GM21786 (cell line): Measurements from ENCODE around the gene PARVA.
"Not testable (repeated sequence)": the region's sequence is repeated elsewhere in the genome, so short reads cannot be mapped to it uniquely, and the experiment has no call there.

ENCODE experiments used
- ATAC-seq: cut with Tn5 transposase; IDR thresholded peaks from one replicate; pipeline ENCODE4 v1.9.1; 2021; ENCODE audit not compliant: unreplicated experiment

The PARVA gene

DNA sequence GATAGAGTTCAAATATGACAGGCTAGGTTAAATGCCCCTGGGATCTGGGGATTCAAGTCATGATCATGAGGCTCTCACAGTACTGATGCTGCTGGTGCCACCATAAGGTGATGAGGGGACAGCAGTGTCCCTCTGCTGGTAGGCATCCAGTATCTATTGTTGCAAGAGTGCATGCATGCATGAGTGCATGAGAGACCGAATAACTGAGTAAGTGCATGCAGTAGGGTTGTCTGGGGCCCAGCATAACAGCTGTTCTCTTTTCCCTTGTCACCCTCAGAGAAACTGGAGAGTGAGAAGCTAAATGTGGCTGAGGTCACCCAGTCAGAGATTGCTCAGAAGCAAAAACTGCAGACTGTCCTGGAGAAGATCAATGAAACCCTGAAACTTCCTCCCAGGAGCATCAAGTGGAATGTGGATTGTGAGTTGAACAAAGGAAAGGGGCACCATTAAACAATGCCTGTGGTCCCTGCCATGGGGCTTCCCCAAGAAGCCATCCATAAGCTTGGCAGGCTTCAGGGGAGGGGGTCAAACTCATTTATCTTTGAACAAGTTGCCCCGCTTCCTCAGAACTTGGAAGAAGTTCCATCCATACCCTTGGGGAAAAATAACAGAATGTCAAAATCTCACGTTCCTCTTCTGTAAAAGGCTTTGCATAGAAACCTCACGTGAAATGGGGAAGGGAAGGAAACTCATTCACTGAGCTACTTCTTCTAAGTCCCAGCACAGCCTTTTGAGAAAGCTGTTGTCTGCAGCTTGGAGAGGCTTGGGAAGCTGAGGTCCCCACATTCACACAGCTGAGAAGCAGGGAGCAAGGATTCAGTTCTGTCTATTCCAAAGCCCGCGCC is 119.0 kb downstream of the PARVA start:
- ATAC-seq: no peak

DNA sequence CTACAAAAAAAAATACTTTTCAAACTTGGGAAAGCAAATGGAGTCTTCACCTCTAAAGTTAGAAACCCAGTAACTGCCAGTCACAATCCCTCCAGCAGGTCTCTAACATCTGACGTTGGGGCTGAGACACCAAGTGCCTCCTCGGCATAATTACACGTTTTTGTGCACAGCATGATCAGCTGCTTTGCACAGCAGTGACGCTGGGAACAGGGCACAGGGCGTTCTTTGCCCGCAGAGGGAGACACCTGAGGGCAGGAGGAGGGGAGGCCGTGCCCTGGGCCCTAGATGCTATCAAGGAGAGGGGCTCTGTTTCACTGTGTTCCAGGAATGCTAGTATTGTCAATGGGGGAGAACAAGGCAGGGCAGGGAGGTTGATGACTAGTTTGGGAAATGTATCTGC is 120.1 kb downstream of the PARVA start:
- no peak for ATAC-seq

DNA sequence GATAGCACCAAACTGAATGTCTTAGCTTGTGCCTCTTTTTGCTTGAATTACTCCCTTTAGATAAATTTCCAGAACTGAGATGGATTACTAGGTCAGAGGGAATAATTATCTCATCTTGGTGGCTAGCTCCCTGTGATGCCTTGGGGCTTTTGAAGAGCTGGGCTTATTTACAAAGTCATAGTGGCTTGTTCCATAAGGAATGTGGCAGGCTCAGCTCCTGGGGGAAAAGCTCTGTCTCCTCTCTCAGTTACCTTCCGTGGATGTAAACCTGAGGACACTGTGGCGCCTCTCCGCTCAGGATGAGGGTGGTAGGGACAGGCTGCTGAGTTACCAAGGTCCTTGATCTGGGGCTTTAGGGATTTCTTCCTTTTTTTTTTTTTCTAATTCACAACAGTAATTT is 121.7 kb downstream of the PARVA start:
- no peak for ATAC-seq

- no peak for ATAC-seq
These were observed 124.7 kb downstream of the PARVA start for GRCh38 chr11:12502046-12502445.

DNA sequence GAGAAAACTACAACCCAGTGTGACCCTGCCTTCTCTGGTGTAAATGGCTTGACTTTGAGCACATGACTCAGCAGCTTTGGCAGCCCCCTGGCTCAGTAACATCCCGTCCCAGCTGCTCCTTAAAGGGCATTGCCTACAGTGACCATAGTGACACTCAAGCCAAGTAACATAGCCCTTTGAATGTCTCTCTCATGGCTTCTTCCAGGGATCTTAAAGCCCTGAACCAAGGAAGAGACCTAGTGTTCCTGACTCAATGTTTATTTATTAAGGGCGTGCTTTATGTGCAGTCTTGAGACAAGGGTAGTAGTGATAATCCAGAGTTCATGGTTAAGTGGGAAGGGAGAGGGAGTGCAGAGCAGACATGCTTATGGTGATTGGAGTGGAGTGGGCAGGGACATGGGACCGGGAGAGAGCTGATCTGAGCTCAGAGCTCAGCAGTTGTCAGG is 125.7 kb downstream of the PARVA start:
- no peak for ATAC-seq

- ATAC-seq: no peak
These were observed 126.5 kb downstream of the PARVA start for GRCh38 chr11:12503886-12504285.

- ATAC-seq: no peak
These were observed 127.8 kb downstream of the PARVA start for GRCh38 chr11:12505183-12505582.

DNA sequence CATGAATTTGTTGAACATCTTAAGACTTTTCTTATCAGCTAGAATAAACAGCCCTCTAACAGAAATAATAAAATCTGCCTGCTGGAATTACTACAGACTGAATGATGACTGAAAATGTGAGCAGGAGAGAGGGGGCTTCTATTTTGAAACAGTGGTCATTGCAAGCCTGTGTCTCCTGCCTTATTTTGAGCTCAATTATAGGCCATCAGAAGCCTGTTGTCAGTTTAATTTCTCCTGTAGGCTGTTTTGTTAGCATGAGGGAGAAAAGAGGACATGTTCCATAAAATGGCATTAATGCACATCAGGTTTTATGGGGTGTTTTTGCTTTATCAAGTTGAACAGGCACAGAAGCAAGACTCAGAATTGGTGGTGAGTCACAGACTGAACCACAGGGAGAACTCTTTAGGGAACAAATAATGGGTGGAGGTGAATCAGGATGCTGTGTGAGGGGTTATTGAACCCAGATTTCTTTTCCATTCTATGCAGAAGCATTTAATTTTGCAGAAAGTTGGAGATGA is 129.1 kb downstream of the PARVA start:
- no peak for ATAC-seq

GRCh38 chr11:12507391-12507790 is 130.0 kb downstream of the PARVA start:
- no peak for ATAC-seq

DNA sequence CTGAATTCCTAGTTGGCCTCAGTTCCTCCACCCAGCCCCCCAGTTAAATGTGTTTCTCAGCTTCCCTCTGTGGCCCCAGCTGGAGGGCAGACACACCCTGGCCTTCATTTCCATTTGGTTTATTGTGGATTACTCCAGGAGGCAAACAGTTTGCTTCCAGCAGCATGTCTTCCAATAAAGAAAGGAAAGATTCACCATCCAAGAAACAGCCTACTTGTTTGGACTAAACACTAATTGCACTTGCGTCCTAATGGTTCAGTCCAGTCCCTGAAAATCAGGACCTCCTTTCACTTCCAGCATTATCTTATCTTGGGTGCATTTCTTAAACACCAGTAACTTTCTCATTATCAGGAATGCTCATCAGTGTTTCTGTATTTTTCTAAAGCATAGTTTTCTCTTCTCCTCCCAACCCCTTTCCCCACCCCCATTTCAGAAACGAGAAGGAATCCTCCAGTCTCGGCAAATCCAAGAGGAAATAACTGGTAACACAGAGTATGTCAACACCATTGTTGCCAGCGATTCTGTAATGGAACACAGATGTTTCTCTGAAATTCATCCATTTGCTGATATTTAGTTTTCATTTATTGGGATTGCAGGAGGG is 130.9 kb downstream of the PARVA start:
- ATAC-seq: no peak

GRCh38 chr11:12509371-12509770 is 132.0 kb downstream of the PARVA start:
- no peak for ATAC-seq

DNA sequence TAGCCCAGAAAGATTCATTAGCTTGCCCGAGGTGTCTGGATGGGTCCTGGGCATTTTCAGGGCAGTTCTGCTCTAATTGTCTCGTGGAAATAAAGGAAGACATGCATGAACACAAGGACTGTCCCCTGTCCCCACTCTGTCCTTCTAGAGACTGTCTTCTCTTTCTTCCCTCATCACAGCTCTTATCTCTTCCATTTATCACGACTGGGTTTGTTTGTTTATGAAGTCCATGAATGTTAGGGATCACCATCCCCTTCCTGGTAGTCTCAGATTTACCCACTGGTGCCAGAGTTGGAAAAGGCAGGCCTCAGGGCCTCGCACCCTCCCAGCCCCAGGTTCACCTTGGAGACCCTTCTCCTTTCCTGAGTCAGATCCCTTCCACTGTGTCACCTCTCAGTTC is 134.8 kb downstream of the PARVA start:
- no peak for ATAC-seq

- ATAC-seq: no peak
These were observed 135.5 kb downstream of the PARVA start for GRCh38 chr11:12512826-12513395.

DNA sequence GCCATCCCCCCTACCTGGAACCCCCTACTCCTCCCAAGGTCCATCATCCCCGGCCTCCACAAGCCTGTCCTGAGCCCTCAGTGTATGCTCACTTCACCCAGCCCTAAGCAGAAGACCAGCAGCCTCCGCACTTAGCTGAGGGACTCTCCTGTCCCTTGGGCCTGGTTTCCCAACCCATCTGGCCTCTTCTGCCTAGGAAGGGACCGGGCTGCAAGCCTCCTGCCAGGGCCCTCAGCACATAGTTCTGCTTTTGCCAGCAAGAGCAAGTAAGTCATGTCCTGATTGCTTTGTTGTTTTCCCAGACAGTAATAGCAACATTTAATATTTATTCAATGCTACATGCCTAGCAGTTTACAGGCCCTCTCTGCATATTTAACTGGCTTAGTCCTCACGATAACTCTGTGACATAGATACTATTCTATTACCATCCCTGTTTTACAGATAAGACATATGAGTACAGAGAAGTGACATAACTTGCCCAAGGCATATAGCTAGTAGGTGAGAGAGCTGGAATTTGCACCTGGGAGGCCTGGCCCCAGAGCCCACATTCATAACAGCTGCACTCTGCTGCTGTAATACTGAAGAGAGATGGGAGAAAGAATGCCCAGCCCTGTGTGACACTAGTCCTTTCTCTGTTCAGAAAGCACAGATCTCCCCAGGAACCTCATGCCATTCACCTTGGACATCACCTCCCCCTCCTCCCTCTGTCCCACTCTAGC is 139.2 kb downstream of the PARVA start:
- ATAC-seq: no peak

- ATAC-seq: no peak
These were observed 139.9 kb downstream of the PARVA start for GRCh38 chr11:12517306-12517705.

DNA sequence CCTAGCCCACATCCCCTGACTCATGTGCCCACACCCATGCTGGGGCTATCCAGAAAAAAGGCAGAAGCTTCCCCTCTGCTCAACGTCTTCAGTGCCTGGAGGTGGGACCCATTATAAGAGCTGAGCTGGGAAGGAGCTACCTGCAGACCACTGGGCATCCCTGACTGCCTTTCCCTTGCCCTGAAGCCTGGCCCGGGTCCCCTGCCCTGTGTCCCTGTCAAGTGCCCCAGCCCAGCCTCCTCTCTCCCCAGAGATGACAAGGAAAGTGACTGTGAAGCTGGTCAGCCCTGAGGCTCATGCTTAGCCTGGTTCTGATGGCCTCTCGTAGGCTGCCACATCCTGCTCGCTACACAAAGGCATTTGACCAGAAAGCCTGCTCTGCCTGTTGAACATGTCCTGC is 140.4 kb downstream of the PARVA start:
- no peak for ATAC-seq

DNA sequence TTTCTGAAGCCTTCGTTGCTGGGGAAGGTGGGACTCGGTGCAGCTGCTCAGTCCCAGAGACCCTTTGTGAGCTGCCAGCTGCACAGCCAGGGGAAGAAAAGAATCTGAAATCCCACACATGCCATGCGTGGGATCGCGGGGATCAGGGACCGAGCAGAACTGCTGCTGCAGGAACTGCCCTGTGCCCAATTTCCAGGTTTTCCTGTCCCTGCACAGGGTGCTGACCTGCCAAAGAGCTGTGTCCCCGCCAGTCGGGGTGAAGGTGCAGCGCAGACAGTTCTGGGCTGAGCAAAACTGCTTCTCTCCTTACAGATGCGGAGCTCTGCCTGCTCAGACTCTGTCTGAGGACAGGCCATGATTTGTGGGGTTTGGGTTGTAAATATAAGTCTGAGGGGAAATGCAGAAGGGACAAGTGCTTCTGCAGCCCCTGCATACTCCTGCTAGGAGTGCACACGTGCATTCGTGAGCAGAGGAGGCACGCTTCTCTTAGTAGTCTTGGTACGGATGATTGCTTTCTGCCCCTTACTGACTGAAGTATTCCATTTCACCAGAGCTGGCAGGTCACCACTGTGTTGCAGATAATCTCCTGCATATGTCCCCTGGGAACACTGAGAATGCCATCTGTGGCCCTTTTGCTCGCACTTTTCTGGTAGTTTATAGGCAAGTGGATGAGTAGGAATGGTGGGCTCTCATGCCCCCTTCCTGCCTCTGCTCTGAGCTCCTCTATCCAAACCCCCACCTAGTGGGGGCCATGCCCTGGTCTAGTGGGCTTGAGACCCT is 141.4 kb downstream of the PARVA start:
- ATAC-seq: no peak

GRCh38 chr11:12520054-12520453 is 142.7 kb downstream of the PARVA start:
- ATAC-seq: no peak

DNA sequence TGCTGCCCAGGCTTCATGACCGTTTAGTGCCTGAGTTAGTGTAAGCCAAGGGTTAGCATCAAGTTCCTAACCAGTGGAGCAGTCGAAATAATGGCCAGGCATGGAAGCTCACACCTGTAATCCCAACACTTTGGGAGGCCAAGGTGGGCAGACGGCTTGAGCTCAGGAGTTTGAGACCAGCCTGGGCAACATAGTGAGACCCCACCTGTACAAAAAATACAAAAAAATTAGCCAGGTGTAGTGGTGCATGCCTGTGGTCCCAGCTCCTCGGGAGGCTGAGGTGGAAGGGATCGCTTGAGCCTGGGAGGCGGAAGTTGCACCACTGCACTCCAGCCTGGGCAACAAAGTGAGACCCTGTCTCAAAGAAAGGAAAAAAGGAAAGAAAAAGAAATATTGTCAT is 143.2 kb downstream of the PARVA start:
- ATAC-seq: not testable (repeated sequence)

DNA sequence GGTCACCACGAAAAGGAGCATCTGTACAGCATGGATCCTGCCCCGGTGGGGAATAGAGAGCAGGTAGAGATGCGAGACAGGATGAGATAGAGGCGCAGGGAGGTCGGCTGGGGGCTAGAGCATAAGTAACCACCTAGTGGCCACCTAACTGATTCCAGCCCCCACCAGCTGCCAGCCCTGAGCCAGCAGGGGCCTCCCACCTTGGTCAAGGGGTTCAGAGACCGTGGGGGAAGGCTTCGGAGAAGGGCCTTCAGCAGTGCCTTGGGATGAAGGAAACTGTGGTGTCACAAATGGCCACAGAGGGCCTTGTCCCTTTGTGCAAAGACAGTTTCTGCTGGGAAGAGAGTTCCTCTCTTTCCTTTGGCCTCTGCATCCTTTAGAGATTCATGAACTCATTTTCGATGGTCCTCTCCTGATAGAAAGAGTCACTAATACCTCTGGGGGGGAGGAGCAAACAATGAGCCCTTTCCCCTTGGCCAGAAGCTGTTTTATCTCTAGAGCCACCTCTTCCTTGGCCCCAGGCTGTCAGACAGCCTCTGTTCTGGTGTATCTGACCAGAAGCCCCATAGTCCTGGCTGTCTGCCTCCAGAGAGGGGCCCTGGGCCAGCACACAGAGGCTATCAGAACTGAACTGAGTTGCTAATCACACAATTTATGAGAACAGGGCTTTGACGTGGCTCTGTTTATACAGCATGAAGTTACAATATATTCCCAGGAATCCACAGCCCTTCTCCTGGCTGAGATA is 146.0 kb downstream of the PARVA start:
- ATAC-seq: no peak
